HG02884 (cell line): Measurements from ENCODE around the gene TXNDC5.

ENCODE experiments used
- ATAC-seq: cut with Tn5 transposase; IDR thresholded peaks from one replicate; pipeline ENCODE4 v1.9.1; 2021; ENCODE audit warnings: mild to moderate bottlenecking, moderate library complexity; ENCODE audit not compliant: unreplicated experiment

TXNDC5 gene

GRCh38 chr6:7868926-7869325 is 41.7 kb downstream of the TXNDC5 start:
- ATAC-seq = no peak

GRCh38 chr6:7866526-7866925 is 44.1 kb downstream of the TXNDC5 start:
- ATAC-seq = no peak

- ATAC-seq = no peak
Measured at GRCh38 chr6:7865781-7866180, 44.8 kb downstream of the TXNDC5 start.

- ATAC-seq = no peak
Measured at GRCh38 chr6:7859591-7859990, 51.0 kb downstream of the TXNDC5 start.

GRCh38 chr6:7851780-7852179 is 58.8 kb downstream of the TXNDC5 start:
- ATAC-seq = no peak

- no peak for ATAC-seq
Measured at GRCh38 chr6:7848229-7848628, 62.4 kb downstream of the TXNDC5 start.

- ATAC-seq = no peak
Measured at GRCh38 chr6:7846966-7847818, 63.4 kb downstream of the TXNDC5 start.

GRCh38 chr6:7841781-7842468 is 68.7 kb downstream of the TXNDC5 start:
- ATAC-seq = no peak

- no peak for ATAC-seq
Measured at GRCh38 chr6:7836371-7837026, 74.1 kb downstream of the TXNDC5 start.

GRCh38 chr6:7833751-7834070 is 76.9 kb downstream of the TXNDC5 start:
- no peak for ATAC-seq

GRCh38 chr6:7832904-7833750 is 77.5 kb downstream of the TXNDC5 start:
- no peak for ATAC-seq
